Right lobe of liver (tissue), 4 donors: Measurements from ENCODE around the gene EMID1.

Experiments
- POLR2A ChIP-seq: fragments of 450-650 bp; IDR thresholded peaks from one replicate; pipeline ENCODE4 v1.6.1; 2017; ENCODE audit warnings: antibody characterized with exemption, mild to moderate bottlenecking
- TF ChIP-seq, protein P1 (sequence below), 4 donors: fragments of 200-600 bp in 3 of 4; fragments of 450-650 bp in 1 of 4; IDR thresholded peaks; one replicate each; pipeline versions ENCODE4 v1.5.1 to v1.8.0; 2016 to 2022; ENCODE audit warnings: antibody characterized with exemption in 4 of 4, mild to moderate bottlenecking in 2 of 4
- donor health status: DM: no; HTN: no; CAD: no.
- donor health status: DM: no; HTN: no; CAD: no.
- donor health status: DM: no; HTN: yes; CAD: no.

DNA sequence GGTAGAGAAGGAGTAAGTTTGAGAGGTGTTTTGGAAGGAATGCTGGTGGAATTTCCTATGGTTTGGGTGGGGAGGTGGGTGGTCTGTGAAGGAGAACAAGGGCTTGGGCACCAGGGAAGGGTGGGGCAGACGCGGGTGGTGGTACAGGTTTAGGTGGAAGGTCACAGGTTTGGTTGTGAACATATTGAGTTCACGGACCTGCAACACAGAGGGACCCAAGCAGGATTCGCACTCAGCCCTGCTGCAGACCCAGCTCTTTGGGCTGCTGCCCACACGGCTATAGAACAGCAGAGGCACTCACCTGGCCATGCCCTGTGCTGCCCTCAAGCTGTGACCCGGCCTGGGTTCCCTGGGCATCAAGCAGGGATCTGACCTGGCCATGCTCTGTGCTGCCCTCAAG lies 33.5 kb upstream of the EMID1 start:
- TF ChIP-seq, protein P1, sequence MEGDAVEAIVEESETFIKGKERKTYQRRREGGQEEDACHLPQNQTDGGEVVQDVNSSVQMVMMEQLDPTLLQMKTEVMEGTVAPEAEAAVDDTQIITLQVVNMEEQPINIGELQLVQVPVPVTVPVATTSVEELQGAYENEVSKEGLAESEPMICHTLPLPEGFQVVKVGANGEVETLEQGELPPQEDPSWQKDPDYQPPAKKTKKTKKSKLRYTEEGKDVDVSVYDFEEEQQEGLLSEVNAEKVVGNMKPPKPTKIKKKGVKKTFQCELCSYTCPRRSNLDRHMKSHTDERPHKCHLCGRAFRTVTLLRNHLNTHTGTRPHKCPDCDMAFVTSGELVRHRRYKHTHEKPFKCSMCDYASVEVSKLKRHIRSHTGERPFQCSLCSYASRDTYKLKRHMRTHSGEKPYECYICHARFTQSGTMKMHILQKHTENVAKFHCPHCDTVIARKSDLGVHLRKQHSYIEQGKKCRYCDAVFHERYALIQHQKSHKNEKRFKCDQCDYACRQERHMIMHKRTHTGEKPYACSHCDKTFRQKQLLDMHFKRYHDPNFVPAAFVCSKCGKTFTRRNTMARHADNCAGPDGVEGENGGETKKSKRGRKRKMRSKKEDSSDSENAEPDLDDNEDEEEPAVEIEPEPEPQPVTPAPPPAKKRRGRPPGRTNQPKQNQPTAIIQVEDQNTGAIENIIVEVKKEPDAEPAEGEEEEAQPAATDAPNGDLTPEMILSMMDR (IDR thresholded peaks at IDR 0.05) = no peak
- TF ChIP-seq POLR2A = no peak
